ENCODE results near the gene LHX4. TPM values are rescaled to one million over a fixed set of nuclear protein-coding genes. Genes with fewer than 3 reads are reported as not detected.

Gene LHX4
- total and polyA plus RNA-seq, 2 of the 4 experiments (the other 2 are of a cell fraction): 0.05 to 0.18 TPM

- Histone ChIP-seq H4K8ac (ENCODE audit: low read depth in 2 of 2, low read length in 2 of 2) (no peak overlapping the region), H3K4me2 (ENCODE audit: low read depth, low read length) (no peak overlapping the region), H4K20me1 (ENCODE audit: insufficient read depth, low read length) (peaks cover 7% of the 10 kb centered on the region; the same call in 1 of the 2 replicates), H2AK5ac (ENCODE audit: low read depth, low read length) (no peak overlapping the region), H3K4ac (ENCODE audit: low read depth, low read length) (no peak overlapping the region), H3K4me3 (ENCODE audit: insufficient read depth, low read depth, low read length) (no peak overlapping the region), H2AFZ (replicated peaks; ENCODE audit: low read length, poor library complexity) (no peak overlapping the region), H2BK5ac (ENCODE audit: low read depth, low read length, poor library complexity, severe bottlenecking) (no peak overlapping the region), H2BK20ac (ENCODE audit: low read depth, low read length) (no peak overlapping the region), H3K23ac (ENCODE audit: low read depth, low read length) (no peak overlapping the region), H3K14ac (replicated peaks; ENCODE audit: low read depth, low read length) (no peak overlapping the region), H2BK120ac (ENCODE audit: low read depth, low read length) (no peak overlapping the region), H3K36me3 (ENCODE audit: control insufficient read depth, insufficient read depth, low read length) (no peaks in the 10 kb centered on the region), H3K27ac (ENCODE audit: insufficient read depth, low read length) (no peak overlapping the region), H3K4me1 (ENCODE audit: control insufficient read depth, insufficient read depth, low read length) (peaks cover 10% of the 10 kb centered on the region), H3K56ac (ENCODE audit: extremely low read depth, insufficient read depth, low read length) (no peak overlapping the region), H3K9me3 (ENCODE audit: control insufficient read depth, insufficient read depth, low read length) (no peaks in the 10 kb centered on the region), H2AK9ac (replicated peaks; ENCODE audit: low read depth, low read length, poor library complexity) (no peak overlapping the region), H4K91ac (ENCODE audit: insufficient read depth, low read depth, low read length) (no peak overlapping the region), H3K9me1 (ENCODE audit: insufficient read depth, low read length) (peaks cover 13% of the 10 kb centered on the region), H2BK15ac (ENCODE audit: low read depth, low read length) (no peak overlapping the region), H3K9ac (ENCODE audit: low read depth, low read length) (no peak overlapping the region), H4K5ac (ENCODE audit: low read depth, low read length) (no peak overlapping the region), H3K79me1 (ENCODE audit: low read depth in 1 of 2, low read length in 2 of 2) (no peaks in the 10 kb centered on the region), H3K27me3 (ENCODE audit: control insufficient read depth, insufficient read depth, low read length) (peaks cover 2% of the 10 kb centered on the region; the same call in 1 of the 2 replicates), H3K18ac (ENCODE audit: low read depth, low read length) (no peak overlapping the region)
- BruUV-seq (replicated peaks): no TSS peak
- 94% methylated on average over 8 of the region's 12 CpGs; no CpG with 5 or more reads in 1 of the 2 experiments for WGBS, 2 experiments (ENCODE audit: extremely low coverage in 2 of 2, insufficient read length in 1 of 2)
- in situ Hi-C loops (cut with MboI; ENCODE audit: low sequenced_read_pairs): loop anchor here (25.0 kb wide), 1 partner anchor 895 kb away; no protein-coding TSS in a partner anchor
- POLR2A ChIA-PET (ENCODE audit: unreplicated experiment): no interaction called here
- intact Hi-C loops (cut with micrococcal nuclease): no loop called here
- ATAC-seq (ENCODE audit: low read depth): no peak
- dilution Hi-C loops (cut with HindIII; ENCODE audit: low sequenced_read_pairs, unreplicated experiment): no loop called here
- CTCF ChIA-PET: no interaction called here
- TF ChIP-seq MAFK (IDR thresholded peaks at IDR 0.05; ENCODE audit: low read depth, low read length): no peak
- no peak for TF ChIP-seq NFE2L2 (IDR thresholded peaks at IDR 0.05; ENCODE audit: low read depth, low read length)
- no peak for TF ChIP-seq CEBPB (IDR thresholded peaks at IDR 0.05; ENCODE audit: low read depth, low read length)
- TF ChIP-seq SMC3 (IDR thresholded peaks at IDR 0.05; ENCODE audit: low read depth, low read length): no peak
- no peak for TF ChIP-seq POLR2A (IDR thresholded peaks at IDR 0.05; ENCODE audit: low read depth, low read length)
- TF ChIP-seq ELK1 (IDR thresholded peaks at IDR 0.05; ENCODE audit: borderline replicate concordance, low read depth, low read length): no peak
- TF ChIP-seq USF2 (IDR thresholded peaks at IDR 0.05; ENCODE audit: low read depth, low read length): no peak
- TF ChIP-seq RFX5 (IDR thresholded peaks at IDR 0.05; ENCODE audit: low read depth, low read length): no peak
- no peak for TF ChIP-seq CHD1 (IDR thresholded peaks at IDR 0.05; ENCODE audit: low read depth, low read length)
- no peak for TF ChIP-seq BHLHE40 (IDR thresholded peaks at IDR 0.05; ENCODE audit: low read depth, low read length)
- no peak for TF ChIP-seq RAD21 (IDR thresholded peaks at IDR 0.05; ENCODE audit: low read length)
- TF ChIP-seq MXI1 (IDR thresholded peaks at IDR 0.05; ENCODE audit: borderline replicate concordance, low read depth, low read length): no peak
- no peak for DNase-seq
Observed at GRCh38 chr1:180267211-180267561, 37.1 kb downstream of the LHX4 start.

Data from IMR-90 (cell line).